Neutrophil (primary cell): ENCODE results near the gene LDLRAP1.

Experiments
- H3K27ac ChIP-seq: fragments of 200-600 bp; sonication (generic); 2 replicates; pipeline ENCODE4 v1.5.1; 2016; ENCODE audit warnings: mild to moderate bottlenecking, moderate library complexity
- H3K27me3 ChIP-seq: fragments of 200-600 bp; sonication (generic); 2 replicates; pipeline ENCODE4 v1.6.0; 2016; ENCODE audit warnings: mild to moderate bottlenecking
- H3K36me3 ChIP-seq: fragments of 200-600 bp; sonication (generic); 2 replicates; pipeline ENCODE4 v1.5.1; 2017
- H3K4me1 ChIP-seq, 2 experiments: fragments of 200-600 bp in 1 of 2; sonication (generic) in 1 of 2; 1 replicate in 1 of 2; 2 replicates in 1 of 2; pipeline versions ENCODE4 v1.5.1 to v1.6.1; 2013 to 2016; ENCODE audit warnings: low read depth in 1 of 2, low read length in 1 of 2, mild to moderate bottlenecking in 1 of 2, moderate library complexity in 1 of 2; ENCODE audit not compliant: control insufficient read depth in 1 of 2, insufficient read depth in 1 of 2
- H3K4me3 ChIP-seq, 2 experiments: fragments of 200-600 bp in 1 of 2; sonication (generic) in 1 of 2; 1 replicate in 1 of 2; 2 replicates in 1 of 2; pipeline ENCODE4 v1.5.1; 2013 to 2016; ENCODE audit warnings: low read depth in 1 of 2, low read length in 1 of 2, mild to moderate bottlenecking in 1 of 2, moderate library complexity in 1 of 2
- H3K9me3 ChIP-seq: fragments of 200-600 bp; sonication (generic); 2 replicates; pipeline ENCODE4 v1.5.1; 2016
- CTCF ChIP-seq: fragments of 200-600 bp; sonication (generic); IDR thresholded peaks from 2 replicates; pipeline ENCODE4 v1.5.1; 2016; ENCODE audit warnings: antibody characterized with exemption

The LDLRAP1 gene

DNA sequence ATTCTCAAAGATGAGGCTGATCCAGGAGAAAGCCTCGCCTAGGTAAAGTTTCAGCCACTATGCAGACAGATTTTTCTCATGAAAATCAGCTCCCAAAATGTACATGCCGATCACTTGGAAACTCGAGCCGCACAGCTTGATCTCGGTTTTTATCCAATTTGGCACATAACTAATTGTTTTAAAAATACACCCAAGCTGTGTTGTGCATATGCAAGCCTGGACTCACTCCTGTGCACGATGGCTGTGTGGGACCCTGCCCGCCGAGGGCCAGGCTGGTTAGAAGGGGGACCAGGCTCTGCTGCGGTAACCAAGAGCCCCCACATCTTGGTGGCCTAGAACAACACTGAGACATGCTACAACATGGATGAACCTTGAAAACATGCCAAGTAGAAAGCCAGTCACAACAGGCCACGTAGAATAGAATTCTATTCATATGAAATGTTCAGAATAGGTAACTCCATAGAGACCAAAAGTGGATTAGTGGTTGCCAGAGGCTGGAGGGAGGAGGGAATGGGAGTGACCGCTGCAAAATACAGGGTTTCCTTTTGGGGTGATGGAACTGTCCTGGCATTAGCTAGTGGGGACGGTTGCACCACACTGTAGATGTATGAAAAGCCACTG, 16.1 kb upstream of the LDLRAP1 start:
- no peaks in the 10 kb centered on the region for H3K4me1 ChIP-seq
- H3K9me3 ChIP-seq = no peaks in the 10 kb centered on the region
- no peaks in the 10 kb centered on the region for H3K36me3 ChIP-seq
- no peak for TF ChIP-seq CTCF
- H3K27me3 ChIP-seq = peaks cover 6% of the 10 kb centered on the region
- H3K4me3 ChIP-seq = no peak overlapping the region
- H3K27ac ChIP-seq = no peak overlapping the region

GRCh38 chr1:25527946-25528595, 15.3 kb upstream of the LDLRAP1 start:
- Histone ChIP-seq H3K4me3 (no peak overlapping the region), H3K9me3 (no peaks in the 10 kb centered on the region), H3K27me3 (peaks cover 6% of the 10 kb centered on the region), H3K27ac (no peak overlapping the region), H3K36me3 (no peaks in the 10 kb centered on the region), H3K4me1 (no peaks in the 10 kb centered on the region)
- TF ChIP-seq CTCF = no peak

- no peaks in the 10 kb centered on the region for H3K9me3 ChIP-seq
- no peak overlapping the region for H3K27ac ChIP-seq
- H3K27me3 ChIP-seq = peaks cover 6% of the 10 kb centered on the region
- no peaks in the 10 kb centered on the region for H3K36me3 ChIP-seq
- no peak for TF ChIP-seq CTCF
- no peak overlapping the region for H3K4me3 ChIP-seq
- H3K4me1 ChIP-seq = no peaks in the 10 kb centered on the region
Measured at GRCh38 chr1:25528881-25529517, 14.4 kb upstream of the LDLRAP1 start.

- TF ChIP-seq CTCF = no peak
- Histone ChIP-seq H3K36me3 (no peaks in the 10 kb centered on the region), H3K9me3 (no peaks in the 10 kb centered on the region), H3K4me3 (no peak overlapping the region), H3K27me3 (peaks cover 6% of the 10 kb centered on the region), H3K27ac (no peak overlapping the region), H3K4me1 (no peaks in the 10 kb centered on the region)
Measured at GRCh38 chr1:25529518-25530185, 13.8 kb upstream of the LDLRAP1 start.

GRCh38 chr1:25530186-25531081, 13.0 kb upstream of the LDLRAP1 start:
- peaks cover 3% of the 10 kb centered on the region for H3K27me3 ChIP-seq
- no peak overlapping the region for H3K4me3 ChIP-seq
- H3K4me1 ChIP-seq = no peaks in the 10 kb centered on the region
- TF ChIP-seq CTCF = no peak
- H3K9me3 ChIP-seq = no peaks in the 10 kb centered on the region
- H3K27ac ChIP-seq = no peak overlapping the region
- no peaks in the 10 kb centered on the region for H3K36me3 ChIP-seq
